GM12872 (cell line): ENCODE results near the gene ASAP3.

Experiments
- TF ChIP-seq, protein P1 (sequence below): IDR thresholded peaks from 3 replicates; pipeline ENCODE4 v1.5.1; 2011; ENCODE audit warnings: low read depth, mild to moderate bottlenecking, low read length, moderate library complexity; ENCODE audit not compliant: insufficient read depth

Gene ASAP3

DNA sequence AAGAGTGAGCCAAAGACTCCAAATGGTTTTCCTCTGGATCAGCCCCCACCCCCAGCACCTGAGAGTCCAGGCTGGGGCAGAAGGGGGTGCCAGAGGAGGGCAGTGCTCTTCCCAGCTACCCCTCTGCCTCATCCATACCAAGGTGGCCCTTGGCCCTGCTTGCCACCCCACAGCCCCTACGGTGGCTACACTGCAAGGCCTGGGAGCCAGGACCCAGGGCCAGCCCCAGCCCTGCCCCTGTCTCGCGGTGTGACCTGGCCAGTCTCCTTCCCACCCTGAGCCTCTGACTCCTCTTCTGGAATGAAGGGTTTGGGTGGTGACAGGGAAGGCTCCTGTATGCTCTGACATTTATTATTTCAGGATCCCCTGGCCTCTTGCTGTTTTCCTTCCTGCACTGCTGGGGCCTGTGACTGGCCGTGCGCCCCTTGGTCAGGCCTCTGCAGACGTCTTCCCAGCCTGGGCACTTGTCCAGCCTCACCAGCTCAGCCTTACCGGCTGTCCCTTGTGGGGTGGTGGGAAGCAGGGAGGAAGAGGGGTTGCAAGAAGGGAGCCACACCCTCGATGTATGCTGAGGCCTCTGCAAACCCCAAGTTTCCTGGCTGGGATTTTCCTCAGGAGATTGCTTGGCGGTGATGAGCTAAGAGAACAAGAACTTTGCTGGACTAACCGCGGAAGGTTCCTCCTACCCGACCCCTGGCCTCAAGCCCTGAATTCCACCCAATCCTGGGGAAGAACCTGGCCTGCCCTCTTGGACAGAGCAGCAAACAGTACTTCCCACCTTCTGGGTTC lies 13.5 kb downstream of the ASAP3 start:
- TF ChIP-seq, protein P1, sequence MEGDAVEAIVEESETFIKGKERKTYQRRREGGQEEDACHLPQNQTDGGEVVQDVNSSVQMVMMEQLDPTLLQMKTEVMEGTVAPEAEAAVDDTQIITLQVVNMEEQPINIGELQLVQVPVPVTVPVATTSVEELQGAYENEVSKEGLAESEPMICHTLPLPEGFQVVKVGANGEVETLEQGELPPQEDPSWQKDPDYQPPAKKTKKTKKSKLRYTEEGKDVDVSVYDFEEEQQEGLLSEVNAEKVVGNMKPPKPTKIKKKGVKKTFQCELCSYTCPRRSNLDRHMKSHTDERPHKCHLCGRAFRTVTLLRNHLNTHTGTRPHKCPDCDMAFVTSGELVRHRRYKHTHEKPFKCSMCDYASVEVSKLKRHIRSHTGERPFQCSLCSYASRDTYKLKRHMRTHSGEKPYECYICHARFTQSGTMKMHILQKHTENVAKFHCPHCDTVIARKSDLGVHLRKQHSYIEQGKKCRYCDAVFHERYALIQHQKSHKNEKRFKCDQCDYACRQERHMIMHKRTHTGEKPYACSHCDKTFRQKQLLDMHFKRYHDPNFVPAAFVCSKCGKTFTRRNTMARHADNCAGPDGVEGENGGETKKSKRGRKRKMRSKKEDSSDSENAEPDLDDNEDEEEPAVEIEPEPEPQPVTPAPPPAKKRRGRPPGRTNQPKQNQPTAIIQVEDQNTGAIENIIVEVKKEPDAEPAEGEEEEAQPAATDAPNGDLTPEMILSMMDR = no peak

GRCh38 chr1:23469372-23469982 lies 14.5 kb downstream of the ASAP3 start:
- TF ChIP-seq, protein P1 = no peak

GRCh38 chr1:23466423-23466989 lies 17.5 kb downstream of the ASAP3 start:
- TF ChIP-seq, protein P1 = no peak

GRCh38 chr1:23463286-23463685 lies 20.7 kb downstream of the ASAP3 start:
- TF ChIP-seq, protein P1 = no peak

DNA sequence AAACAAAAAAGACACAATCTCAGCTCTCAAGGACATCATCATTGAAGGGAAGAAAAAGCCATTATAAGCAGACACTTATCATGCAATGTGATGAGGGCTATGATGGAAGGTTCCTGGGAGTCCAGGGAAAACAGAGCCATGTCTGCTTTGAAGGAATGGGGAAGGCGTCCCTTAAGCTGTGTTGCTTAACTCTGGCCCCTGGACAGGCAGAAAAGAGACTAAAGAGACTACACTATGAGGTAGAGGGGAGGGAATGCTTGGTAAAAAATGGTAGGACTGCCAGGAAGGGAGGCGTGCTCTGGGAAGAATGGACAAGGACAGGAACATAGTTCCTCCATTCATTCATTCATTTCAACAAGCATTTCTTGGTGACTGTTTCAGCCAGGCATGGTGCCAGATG lies 21.2 kb downstream of the ASAP3 start:
- TF ChIP-seq, protein P1 = no peak

DNA sequence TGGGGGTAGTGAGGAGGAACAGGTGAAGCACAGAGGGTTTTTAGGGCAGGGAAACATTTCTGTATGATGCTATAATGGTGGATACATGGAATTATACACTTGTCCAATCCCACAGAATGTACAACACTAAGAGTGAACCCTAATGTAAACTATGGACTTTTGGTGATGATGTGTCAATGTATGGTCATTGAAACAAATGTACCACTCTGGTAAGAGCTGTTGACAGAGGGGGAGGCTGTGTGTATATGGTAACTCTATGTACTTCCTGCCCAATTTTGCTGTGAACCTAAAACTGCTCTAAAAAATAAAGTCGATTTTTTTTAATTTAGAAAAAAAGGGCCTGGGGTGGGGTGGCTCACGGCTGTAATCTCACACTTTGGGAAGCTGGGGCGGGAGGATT lies 22.9 kb downstream of the ASAP3 start:
- TF ChIP-seq, protein P1 = no peak

DNA sequence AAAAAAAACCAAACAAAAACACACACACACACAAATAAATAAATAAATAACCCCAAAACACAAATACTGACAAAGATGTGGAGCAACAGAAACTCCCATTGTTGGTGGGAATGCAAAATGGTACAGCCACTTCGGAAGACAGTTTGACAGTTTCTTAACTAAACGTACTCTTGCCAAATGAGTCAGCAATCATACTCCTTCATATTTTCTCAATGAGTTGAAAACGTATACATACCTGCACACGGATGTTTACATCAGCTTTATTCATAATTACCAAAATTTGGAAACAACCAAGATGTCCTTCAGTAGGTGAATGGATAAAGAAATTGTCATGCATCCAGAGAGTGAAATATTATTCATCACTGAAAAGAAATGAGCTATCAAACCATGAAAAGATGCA lies 23.5 kb downstream of the ASAP3 start:
- TF ChIP-seq, protein P1 = no peak
